ENCODE data around the gene SIGLEC5.
"Not testable (repeated sequence)": the region's sequence is repeated elsewhere in the genome, so short reads cannot be mapped to it uniquely, and the experiment has no call there.

SIGLEC5 gene

GRCh38 chr19:51630315-51630714 is at the start of gene SIGLEC5:
SIGLEC5 (minus strand) TSS chr19:51630401; CDS start chr19:51630335, 66 bp downstream.
- DNase-seq: not testable (repeated sequence)

GRCh38 chr19:51676566-51677083 is 46.4 kb upstream of the SIGLEC5 start:
- no peak for DNase-seq

- DNase-seq: not testable (repeated sequence)
Observed at GRCh38 chr19:51675911-51676565, 45.8 kb upstream of the SIGLEC5 start.

- DNase-seq: no peak
Observed at GRCh38 chr19:51668216-51668615, 38.0 kb upstream of the SIGLEC5 start.

- DNase-seq: no peak
Observed at GRCh38 chr19:51664997-51665396, 34.8 kb upstream of the SIGLEC5 start.

- DNase-seq: no peak
Observed at GRCh38 chr19:51664131-51664530, 33.9 kb upstream of the SIGLEC5 start.

- DNase-seq: no peak
Observed at GRCh38 chr19:51663650-51664049, 33.4 kb upstream of the SIGLEC5 start.

GRCh38 chr19:51660975-51661600 is 30.9 kb upstream of the SIGLEC5 start:
- DNase-seq: peak; percentile 79 to 81

GRCh38 chr19:51654783-51655182 is 24.6 kb upstream of the SIGLEC5 start:
- no peak for DNase-seq

GRCh38 chr19:51653162-51653561 is 23.0 kb upstream of the SIGLEC5 start:
- DNase-seq: no peak

- DNase-seq: no peak
Observed at GRCh38 chr19:51652266-51652665, 22.1 kb upstream of the SIGLEC5 start.

- DNase-seq: no peak
Observed at GRCh38 chr19:51651216-51651846, 21.1 kb upstream of the SIGLEC5 start.

GRCh38 chr19:51647318-51647717 is 17.1 kb upstream of the SIGLEC5 start:
- no peak for DNase-seq

GRCh38 chr19:51646730-51647129 is 16.5 kb upstream of the SIGLEC5 start, which contains the start of gene SIGLEC14:
SIGLEC14 (minus strand) TSS chr19:51646825; CDS start chr19:51646759, 66 bp downstream.
- DNase-seq: not testable (repeated sequence)

- DNase-seq: no peak
Observed at GRCh38 chr19:51644636-51645271, 14.6 kb upstream of the SIGLEC5 start.

- no peak for DNase-seq
Observed at GRCh38 chr19:51641648-51642047, 11.4 kb upstream of the SIGLEC5 start.

GRCh38 chr19:51640386-51640785 is 10.2 kb upstream of the SIGLEC5 start:
- DNase-seq: no peak

- no peak for DNase-seq
Observed at GRCh38 chr19:51639916-51640315, 9.7 kb upstream of the SIGLEC5 start.

GRCh38 chr19:51637362-51637978 is 7.3 kb upstream of the SIGLEC5 start:
- DNase-seq: no peak

- DNase-seq: no peak
Observed at GRCh38 chr19:51632126-51632525, 1.9 kb upstream of the SIGLEC5 start.

GRCh38 chr19:51628153-51628939 is 1.9 kb downstream of the SIGLEC5 start:
- no peak for DNase-seq
